H4 (cell line): ENCODE measurements around the gene RELN. TPM values are rescaled to one million over a fixed set of nuclear protein-coding genes. Genes with fewer than 3 reads are reported as not detected.

Source experiments
- DNase-seq: peaks from one replicate; pipeline ENCODE4 v3.0.0-alpha.2; 2015; ENCODE audit warnings: low spot score
- total RNA-seq: library from RNA; depleted of rRNA; stranded (reverse); fragments of >200 nt; shearing (Covaris generic); gene quantifications from 2 replicates; pipeline ENCODE4 v1.2.3, GENCODE V29; 2014

The RELN gene
- total RNA-seq, 1 experiment from 2014 or later: not detected

- no peak for DNase-seq
These were observed 271.9 kb downstream of the RELN start for GRCh38 chr7:103717574-103717973.

- DNase-seq: no peak
These were observed 273.9 kb downstream of the RELN start for GRCh38 chr7:103715376-103716120.

GRCh38 chr7:103714376-103714927, 275.0 kb downstream of the RELN start:
- no peak for DNase-seq

- DNase-seq: no peak
These were observed 276.3 kb downstream of the RELN start for GRCh38 chr7:103712991-103713778.

- DNase-seq: no peak
These were observed 278.0 kb downstream of the RELN start for GRCh38 chr7:103711413-103711812.

- no peak for DNase-seq
These were observed 279.2 kb downstream of the RELN start for GRCh38 chr7:103710247-103710646.

GRCh38 chr7:103706805-103707204, 282.7 kb downstream of the RELN start:
- no peak for DNase-seq

GRCh38 chr7:103705542-103705941, 283.9 kb downstream of the RELN start:
- DNase-seq: no peak

GRCh38 chr7:103704701-103705100, 284.8 kb downstream of the RELN start:
- no peak for DNase-seq

GRCh38 chr7:103702982-103703381, 286.5 kb downstream of the RELN start:
- no peak for DNase-seq

- no peak for DNase-seq
These were observed 287.0 kb downstream of the RELN start for GRCh38 chr7:103702454-103702853.

GRCh38 chr7:103699032-103699431, 290.4 kb downstream of the RELN start:
- DNase-seq: no peak

- no peak for DNase-seq
These were observed 291.4 kb downstream of the RELN start for GRCh38 chr7:103698064-103698463.

GRCh38 chr7:103695521-103695920, 293.9 kb downstream of the RELN start:
- no peak for DNase-seq

- DNase-seq: no peak
These were observed 295.2 kb downstream of the RELN start for GRCh38 chr7:103694304-103694703.

- no peak for DNase-seq
These were observed 298.2 kb downstream of the RELN start for GRCh38 chr7:103691291-103691690.

GRCh38 chr7:103690242-103690974, 299.1 kb downstream of the RELN start:
- DNase-seq: no peak

- DNase-seq: no peak
These were observed 300.2 kb downstream of the RELN start for GRCh38 chr7:103689255-103689654.

GRCh38 chr7:103687951-103688350, 301.5 kb downstream of the RELN start:
- DNase-seq: no peak

GRCh38 chr7:103687272-103687671, 302.2 kb downstream of the RELN start:
- no peak for DNase-seq

GRCh38 chr7:103686763-103687162, 302.7 kb downstream of the RELN start:
- DNase-seq: no peak

- DNase-seq: no peak
These were observed 303.4 kb downstream of the RELN start for GRCh38 chr7:103686064-103686463.
